MCF 10A (cell line): ENCODE results near the gene DSCAML1. TPM values are rescaled to one million over a fixed set of nuclear protein-coding genes. Genes with fewer than 3 reads are reported as not detected.

ENCODE experiments used
- BruUV-seq: library from RNA; stranded (reverse); fragments of 400-500 nt; replicated peaks from 2 replicates; lab custom pipeline; 2021; lab: Mats Ljungman, UMichigan
- CTCF ChIA-PET: fragments of 300-600 bp; sonication (Branson Sonifier 250); formaldehyde crosslinking; extraction: SDS; loops from one replicate; lab custom pipeline; 2021; ENCODE audit warnings: antibody characterized with exemption, inconsistent platforms; lab: Yijun Ruan, JAX
- POLR2A ChIA-PET: fragments of 300-600, 350-650 bp; sonication (Branson Sonifier 250); formaldehyde crosslinking; extraction: SDS; loops from one replicate; lab custom pipeline; 2020; ENCODE audit warnings: antibody characterized with exemption, inconsistent platforms; lab: Yijun Ruan, JAX
- DNase-seq: peaks from one replicate; pipeline ENCODE4 v3.0.0-alpha.2; 2018; ENCODE audit not compliant: unreplicated experiment
- H3K27ac Mint-ChIP-seq: one replicate; pipeline ENCODE4 v1.8.0; 2022; ENCODE audit warnings: mild to moderate bottlenecking, low read depth, mixed read lengths; ENCODE audit not compliant: unreplicated experiment
- H3K27me3 Mint-ChIP-seq: one replicate; pipeline ENCODE4 v1.8.0; 2022; ENCODE audit warnings: mixed read lengths; ENCODE audit not compliant: insufficient read depth, unreplicated experiment
- H3K36me3 Mint-ChIP-seq: one replicate; pipeline ENCODE4 v1.8.0; 2022; ENCODE audit warnings: mild to moderate bottlenecking, moderate library complexity, mixed read lengths; ENCODE audit not compliant: insufficient read depth, unreplicated experiment
- H3K4me1 Mint-ChIP-seq: one replicate; pipeline ENCODE4 v1.8.0; 2022; ENCODE audit warnings: mixed read lengths; ENCODE audit not compliant: insufficient read depth, unreplicated experiment
- H3K4me3 Mint-ChIP-seq: one replicate; pipeline ENCODE4 v1.8.0; 2022; ENCODE audit warnings: mild to moderate bottlenecking, moderate library complexity, mixed read lengths; ENCODE audit not compliant: unreplicated experiment
- H3K9me3 Mint-ChIP-seq: one replicate; pipeline ENCODE4 v1.8.0; 2022; ENCODE audit warnings: mixed read lengths; ENCODE audit not compliant: unreplicated experiment
- CTCF ChIP-seq: fragments of 200-600 bp; IDR thresholded peaks from one replicate; pipeline ENCODE4 v1.8.0; 2022; ENCODE audit warnings: antibody characterized with exemption, mild to moderate bottlenecking; ENCODE audit not compliant: unreplicated experiment
- intact Hi-C: fragments of 100-400 bp; cut with micrococcal nuclease; formaldehyde crosslinking; loops from 2 replicates; pipeline ENCODE4 v1.14.1; 2022
- total RNA-seq: library from RNA; stranded (reverse); gene quantifications from 2 replicates; pipeline ENCODE4 v1.2.3, GENCODE V29; 2022

The DSCAML1 gene
- total RNA-seq, 1 experiment from 2014 or later = not detected

- Mint-ChIP-seq H3K36me3 (no peaks in the 10 kb centered on the region), H3K9me3 (no peaks in the 10 kb centered on the region), H3K27me3 (peaks cover 51% of the 10 kb centered on the region), H3K4me1 (no peaks in the 10 kb centered on the region), H3K27ac (no peak overlapping the region), H3K4me3 (no peak overlapping the region)
- ChIA-PET CTCF (interaction anchor here (0.7 kb wide), 2 partner anchors 28 to 50 kb away, joined by 3 read pairs; no protein-coding TSS in a partner anchor), POLR2A (interaction anchor here (0.6 kb wide), 1 partner anchor 36 kb away, joined by 4 read pairs; no protein-coding TSS in a partner anchor)
- no TSS peak for BruUV-seq
- intact Hi-C loops = no loop called here
- no peak for DNase-seq
- TF ChIP-seq CTCF = no peak
Measured at GRCh38 chr11:117476531-117477142, 320.4 kb downstream of the DSCAML1 start.

GRCh38 chr11:117475716-117476530 is 321.1 kb downstream of the DSCAML1 start:
- H3K27ac Mint-ChIP-seq = no peak overlapping the region
- H3K27me3 Mint-ChIP-seq = peaks cover 51% of the 10 kb centered on the region
- ChIA-PET POLR2A (interaction anchor here (0.6 kb wide), 1 partner anchor 36 kb away, joined by 4 read pairs; no protein-coding TSS in a partner anchor), CTCF (no interaction called here)
- H3K9me3 Mint-ChIP-seq = no peaks in the 10 kb centered on the region
- H3K4me3 Mint-ChIP-seq = no peak overlapping the region
- no TSS peak for BruUV-seq
- no peak for TF ChIP-seq CTCF
- H3K4me1 Mint-ChIP-seq = no peaks in the 10 kb centered on the region
- DNase-seq = no peak
- H3K36me3 Mint-ChIP-seq = no peaks in the 10 kb centered on the region
- intact Hi-C loops = no loop called here

- H3K27me3 Mint-ChIP-seq = peaks cover 60% of the 10 kb centered on the region
Measured at GRCh38 chr11:117473481-117474091, 323.4 kb downstream of the DSCAML1 start.

More at GRCh38 chr11:117473481-117474091, 323.4 kb downstream of the DSCAML1 start:
- Mint-ChIP-seq H3K4me1 (no peaks in the 10 kb centered on the region), H3K36me3 (no peaks in the 10 kb centered on the region), H3K4me3 (no peak overlapping the region), H3K9me3 (no peaks in the 10 kb centered on the region), H3K27ac (no peak overlapping the region)
- no TSS peak for BruUV-seq
- ChIA-PET CTCF (interaction anchor here (0.6 to 0.7 kb wide), 2 partner anchors 48 to 473 kb away, joined by 3 read pairs; no protein-coding TSS in a partner anchor), POLR2A (no interaction called here)
- no peak for DNase-seq
- intact Hi-C loops = no loop called here
- no peak for TF ChIP-seq CTCF
